ENCODE data around the gene KRTAP1-5. TPM values are rescaled to one million over a fixed set of nuclear protein-coding genes. Genes with fewer than 3 reads are reported as not detected.

Gene KRTAP1-5
- total RNA-seq, 1 donor from 2014 or later = not detected

- no peaks in the 10 kb centered on the region for H3K36me3 ChIP-seq
- TF ChIP-seq CTCF (IDR thresholded peaks at IDR 0.05) = no peak
- H3K27me3 ChIP-seq (ENCODE audit: low read depth) = no peaks in the 10 kb centered on the region
- no peaks in the 10 kb centered on the region for H3K4me1 ChIP-seq
- no peaks in the 10 kb centered on the region for H3K9me3 ChIP-seq
- no peak within 1 kb of the TSS for H3K27ac ChIP-seq
- DNase-seq (no peak), ATAC-seq (no peak)
- no peak within 1 kb of the TSS for H3K4me3 ChIP-seq
- intact Hi-C loops (cut with DNase I) = no loop called here
Measured at GRCh38 chr17:40984226-40984625, 42.8 kb downstream of the KRTAP1-5 start, which contains the start of gene KRT40. TSS of gene KRT40 (minus strand) at chr17:40984326. CDS start at chr17:40984273, 53 bp downstream.

- ATAC-seq = no peak
- Histone ChIP-seq H3K27ac (no peak overlapping the region), H3K9me3 (no peaks in the 10 kb centered on the region), H3K4me1 (no peaks in the 10 kb centered on the region), H3K4me3 (no peak overlapping the region), H3K27me3 (ENCODE audit: low read depth) (peaks cover 7% of the 10 kb centered on the region), H3K36me3 (no peaks in the 10 kb centered on the region)
- TF ChIP-seq CTCF (IDR thresholded peaks at IDR 0.05) = no peak
- no peak for DNase-seq
- intact Hi-C loops (cut with DNase I) = no loop called here
Measured at GRCh38 chr17:40981115-40981514, 45.9 kb downstream of the KRTAP1-5 start.

GRCh38 chr17:40980596-40980995 is 46.4 kb downstream of the KRTAP1-5 start:
- TF ChIP-seq CTCF (IDR thresholded peaks at IDR 0.05) = no peak
- no peak for ATAC-seq
- H3K4me3 ChIP-seq = no peak overlapping the region
- no peak overlapping the region for H3K27ac ChIP-seq
- no peaks in the 10 kb centered on the region for H3K4me1 ChIP-seq
- H3K36me3 ChIP-seq = no peaks in the 10 kb centered on the region
- no peaks in the 10 kb centered on the region for H3K9me3 ChIP-seq
- no peak for DNase-seq
- peaks cover 7% of the 10 kb centered on the region for H3K27me3 ChIP-seq (ENCODE audit: low read depth)
- intact Hi-C loops (cut with DNase I) = no loop called here

- Histone ChIP-seq H3K36me3 (no peaks in the 10 kb centered on the region), H3K4me3 (no peak overlapping the region), H3K27ac (no peak overlapping the region), H3K27me3 (ENCODE audit: low read depth) (peaks cover 7% of the 10 kb centered on the region), H3K4me1 (no peaks in the 10 kb centered on the region), H3K9me3 (no peaks in the 10 kb centered on the region)
- ATAC-seq = no peak
- DNase-seq = no peak
- intact Hi-C loops (cut with DNase I) = no loop called here
- TF ChIP-seq CTCF (IDR thresholded peaks at IDR 0.05) = no peak
Measured at GRCh38 chr17:40980117-40980516, 46.9 kb downstream of the KRTAP1-5 start.

- Histone ChIP-seq H3K4me1 (no peaks in the 10 kb centered on the region), H3K27me3 (ENCODE audit: low read depth) (peaks cover 7% of the 10 kb centered on the region), H3K27ac (no peak overlapping the region), H3K4me3 (no peak overlapping the region), H3K9me3 (no peaks in the 10 kb centered on the region), H3K36me3 (no peaks in the 10 kb centered on the region)
- peak; percentile 47 to 62 for ATAC-seq
- DNase-seq = no peak
- no peak for TF ChIP-seq CTCF (IDR thresholded peaks at IDR 0.05)
- intact Hi-C loops (cut with DNase I) = no loop called here
Measured at GRCh38 chr17:40978575-40979151, 48.3 kb downstream of the KRTAP1-5 start.

Other genes with a start within 250 kb of the KRTAP1-5 start
- gene KRT27, start 244.7 kb downstream of the KRTAP1-5 start, total RNA-seq = not detected
- gene KRT28, start 227.2 kb downstream of the KRTAP1-5 start, total RNA-seq = not detected
- gene KRT10, start 204.6 kb downstream of the KRTAP1-5 start, total RNA-seq = 31.7 TPM
- gene KRT12, start 160.0 kb downstream of the KRTAP1-5 start, total RNA-seq = not detected
- not detected for gene KRT20, start 142.0 kb downstream of the KRTAP1-5 start, total RNA-seq
- 1.9 TPM for gene KRT23, start 89.6 kb downstream of the KRTAP1-5 start, total RNA-seq
- gene KRT39, start 60.3 kb downstream of the KRTAP1-5 start, total RNA-seq = 0.59 TPM
- 0.27 TPM for gene KRT40, start 42.9 kb downstream of the KRTAP1-5 start, total RNA-seq
- gene KRTAP3-3, start 33.0 kb downstream of the KRTAP1-5 start, total RNA-seq = not detected
- gene KRTAP3-2, start 27.3 kb downstream of the KRTAP1-5 start, total RNA-seq = not detected
- gene KRTAP3-1, start 18.1 kb downstream of the KRTAP1-5 start, total RNA-seq = not detected
- gene KRTAP1-4, start 3.0 kb upstream of the KRTAP1-5 start, total RNA-seq = not detected
- not detected for gene KRTAP1-3, start 7.7 kb upstream of the KRTAP1-5 start, total RNA-seq
- gene KRTAP1-1, start 14.2 kb upstream of the KRTAP1-5 start, total RNA-seq = not detected
- not detected for gene KRTAP2-1, start 20.1 kb upstream of the KRTAP1-5 start, total RNA-seq
- not detected for gene KRTAP2-2, start 28.0 kb upstream of the KRTAP1-5 start, total RNA-seq
- gene KRTAP2-3, start 32.9 kb upstream of the KRTAP1-5 start, total RNA-seq = not detected
- gene KRTAP2-4, start 38.7 kb upstream of the KRTAP1-5 start, total RNA-seq = not detected
- gene KRTAP4-7, start 56.9 kb upstream of the KRTAP1-5 start, total RNA-seq = not detected
- gene KRTAP4-8, start 70.9 kb upstream of the KRTAP1-5 start, total RNA-seq = not detected
- not detected for gene KRTAP4-16, start 75.0 kb upstream of the KRTAP1-5 start, total RNA-seq
- not detected for gene KRTAP4-9, start 78.2 kb upstream of the KRTAP1-5 start, total RNA-seq
- not detected for gene KRTAP4-11, start 91.2 kb upstream of the KRTAP1-5 start, total RNA-seq
- not detected for gene KRTAP4-12, start 97.0 kb upstream of the KRTAP1-5 start, total RNA-seq
- not detected for gene KRTAP4-6, start 113.3 kb upstream of the KRTAP1-5 start, total RNA-seq
- not detected for gene KRTAP4-5, start 122.6 kb upstream of the KRTAP1-5 start, total RNA-seq
- gene KRTAP4-4, start 133.5 kb upstream of the KRTAP1-5 start, total RNA-seq = not detected
- not detected for gene KRTAP4-3, start 141.0 kb upstream of the KRTAP1-5 start, total RNA-seq
- not detected for gene KRTAP4-2, start 151.0 kb upstream of the KRTAP1-5 start, total RNA-seq
- gene KRTAP4-1, start 157.7 kb upstream of the KRTAP1-5 start, total RNA-seq = not detected
- gene KRTAP9-1, start 162.7 kb upstream of the KRTAP1-5 start, total RNA-seq = not detected
- gene KRTAP9-2, start 199.4 kb upstream of the KRTAP1-5 start, total RNA-seq = not detected
- not detected for gene KRTAP9-3, start 205.2 kb upstream of the KRTAP1-5 start, total RNA-seq
- gene KRTAP9-8, start 210.8 kb upstream of the KRTAP1-5 start, total RNA-seq = not detected
- not detected for gene KRTAP9-4, start 222.5 kb upstream of the KRTAP1-5 start, total RNA-seq
- gene KRTAP9-9, start 228.2 kb upstream of the KRTAP1-5 start, total RNA-seq = not detected
- not detected for gene KRTAP9-6, start 238.2 kb upstream of the KRTAP1-5 start, total RNA-seq
- not detected for gene KRTAP9-7, start 248.5 kb upstream of the KRTAP1-5 start, total RNA-seq

Measured in lower lobe of right lung (tissue), 2 donors.